Bronchial epithelial cell (primary cell): Measurements from ENCODE around the gene LENEP. TPM values are rescaled to one million over a fixed set of nuclear protein-coding genes. Genes with fewer than 3 reads are reported as not detected.

ENCODE experiments used
- DNase-seq: peaks from one replicate; pipeline ENCODE4 v3.0.0-alpha.2; 2010; ENCODE audit warnings: low read depth
- FAIRE-seq: peaks from 2 replicates; lab custom pipeline; 2011; peaks lifted over from hg19 to GRCh38; lab: Jason Lieb, UNC
- H3K27me3 ChIP-seq: 2 replicates; pipeline ENCODE4 v1.5.1; 2011; ENCODE audit warnings: low read length; ENCODE audit not compliant: control insufficient read depth, insufficient read depth
- H3K36me3 ChIP-seq: 2 replicates; pipeline ENCODE4 v1.5.1; 2011; ENCODE audit warnings: low read length; ENCODE audit not compliant: control insufficient read depth, insufficient read depth
- H3K4me3 ChIP-seq: 2 replicates; pipeline ENCODE4 v1.5.1; 2011; ENCODE audit warnings: mild to moderate bottlenecking, low read depth, low read length, control low read depth
- total RNA-seq: library from RNA; depleted of rRNA; stranded (reverse); fragments of >200 nt; gene quantifications from 2 replicates; pipeline ENCODE4 v1.2.1, GENCODE V29; 2014
- TF ChIP-seq, protein P1 (sequence below): IDR thresholded peaks from 2 replicates; pipeline ENCODE4 v1.5.1; 2011; ENCODE audit warnings: mild to moderate bottlenecking, moderate library complexity, low read length, control low read depth, inconsistent platforms; ENCODE audit not compliant: insufficient read depth, severe bottlenecking

The LENEP gene
- total RNA-seq, 1 donor from 2014 or later = not detected

DNA sequence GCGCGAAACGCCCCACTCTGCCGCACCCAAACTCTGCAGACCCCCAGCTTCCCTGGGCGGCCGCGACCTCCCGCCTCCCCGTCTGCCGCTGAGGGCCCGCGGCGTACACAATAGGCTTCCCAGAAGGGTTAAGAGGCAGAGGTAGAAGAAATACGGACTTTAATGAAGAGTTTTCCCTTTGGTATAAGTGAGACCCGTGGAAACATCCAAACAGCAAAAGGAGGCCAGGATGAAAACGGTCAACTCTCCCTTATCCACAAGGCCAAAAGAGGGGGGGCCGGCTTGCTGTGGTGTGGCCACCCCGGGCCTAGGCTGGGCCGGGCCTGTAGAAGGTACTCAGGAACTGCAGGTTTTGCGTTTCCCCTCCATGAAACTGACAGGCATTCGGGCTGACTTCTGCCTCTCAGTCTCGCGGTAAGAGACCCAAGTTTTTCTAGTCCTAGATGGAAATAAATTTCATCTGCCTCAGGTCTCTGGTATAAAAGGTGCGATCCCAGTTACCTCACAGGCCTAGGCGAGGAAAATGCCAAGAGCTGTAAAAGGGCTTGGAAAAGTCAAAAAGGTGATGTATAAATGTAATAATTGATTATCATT is 31.1 kb upstream of the LENEP start:
- Histone ChIP-seq H3K27me3 (no peaks in the 10 kb centered on the region), H3K4me3 (peak overlapping the region; percentile 60), H3K36me3 (peaks cover 30% of the 10 kb centered on the region)
- no peak for FAIRE-seq
- peak; percentile 41 for DNase-seq
- TF ChIP-seq, protein P1, sequence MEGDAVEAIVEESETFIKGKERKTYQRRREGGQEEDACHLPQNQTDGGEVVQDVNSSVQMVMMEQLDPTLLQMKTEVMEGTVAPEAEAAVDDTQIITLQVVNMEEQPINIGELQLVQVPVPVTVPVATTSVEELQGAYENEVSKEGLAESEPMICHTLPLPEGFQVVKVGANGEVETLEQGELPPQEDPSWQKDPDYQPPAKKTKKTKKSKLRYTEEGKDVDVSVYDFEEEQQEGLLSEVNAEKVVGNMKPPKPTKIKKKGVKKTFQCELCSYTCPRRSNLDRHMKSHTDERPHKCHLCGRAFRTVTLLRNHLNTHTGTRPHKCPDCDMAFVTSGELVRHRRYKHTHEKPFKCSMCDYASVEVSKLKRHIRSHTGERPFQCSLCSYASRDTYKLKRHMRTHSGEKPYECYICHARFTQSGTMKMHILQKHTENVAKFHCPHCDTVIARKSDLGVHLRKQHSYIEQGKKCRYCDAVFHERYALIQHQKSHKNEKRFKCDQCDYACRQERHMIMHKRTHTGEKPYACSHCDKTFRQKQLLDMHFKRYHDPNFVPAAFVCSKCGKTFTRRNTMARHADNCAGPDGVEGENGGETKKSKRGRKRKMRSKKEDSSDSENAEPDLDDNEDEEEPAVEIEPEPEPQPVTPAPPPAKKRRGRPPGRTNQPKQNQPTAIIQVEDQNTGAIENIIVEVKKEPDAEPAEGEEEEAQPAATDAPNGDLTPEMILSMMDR = no peak

DNA sequence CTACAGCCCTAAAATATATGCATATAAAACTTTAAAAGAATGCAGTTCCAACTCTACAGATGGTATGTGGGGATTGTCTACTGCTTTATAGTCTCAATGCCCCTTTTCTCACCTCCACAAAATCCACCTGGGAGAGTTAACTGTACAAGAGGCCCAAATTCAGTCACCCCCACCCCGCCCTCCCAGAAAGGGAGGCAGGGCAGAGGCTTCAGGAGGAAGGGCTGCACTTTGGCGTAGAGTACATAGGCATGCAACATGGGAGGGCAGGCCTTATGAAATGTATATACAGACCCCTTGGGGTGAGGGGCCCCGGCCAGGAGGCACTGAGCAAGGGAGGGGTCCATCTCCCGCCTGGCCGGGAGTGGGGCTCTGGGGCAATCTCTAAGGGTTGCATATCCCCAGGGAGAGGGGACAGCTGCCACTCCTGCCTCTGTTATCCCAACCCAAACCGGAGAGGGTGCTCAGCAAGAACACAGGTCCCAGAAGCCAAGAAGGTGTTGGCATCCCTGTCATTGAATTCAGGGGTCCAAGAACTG is 30.5 kb upstream of the LENEP start:
- no peaks in the 10 kb centered on the region for H3K27me3 ChIP-seq
- DNase-seq (no peak), FAIRE-seq (no peak)
- TF ChIP-seq, protein P1 = no peak
- peaks cover 36% of the 10 kb centered on the region for H3K36me3 ChIP-seq
- H3K4me3 ChIP-seq = no peak overlapping the region

DNA sequence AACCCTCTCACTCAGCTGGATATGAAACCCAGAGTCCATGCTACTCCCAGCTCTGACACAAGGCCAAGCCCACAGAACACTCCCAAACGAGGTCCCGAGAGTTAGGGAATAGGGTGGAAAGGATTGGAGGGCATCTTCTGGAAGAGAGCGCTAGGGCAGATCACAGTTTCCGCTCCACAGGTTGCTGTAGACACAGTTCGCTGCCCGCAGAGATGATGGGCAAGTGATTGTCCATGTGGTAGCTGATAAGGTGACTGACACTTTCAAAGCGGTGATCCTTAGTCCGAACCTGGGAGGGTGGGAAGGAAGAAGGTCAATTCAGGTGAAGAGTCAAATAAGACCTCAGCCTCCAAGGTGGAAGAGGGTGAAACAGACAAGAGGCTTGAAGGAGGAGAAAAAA is 29.7 kb upstream of the LENEP start:
- H3K36me3 ChIP-seq = peaks cover 40% of the 10 kb centered on the region

DNA sequence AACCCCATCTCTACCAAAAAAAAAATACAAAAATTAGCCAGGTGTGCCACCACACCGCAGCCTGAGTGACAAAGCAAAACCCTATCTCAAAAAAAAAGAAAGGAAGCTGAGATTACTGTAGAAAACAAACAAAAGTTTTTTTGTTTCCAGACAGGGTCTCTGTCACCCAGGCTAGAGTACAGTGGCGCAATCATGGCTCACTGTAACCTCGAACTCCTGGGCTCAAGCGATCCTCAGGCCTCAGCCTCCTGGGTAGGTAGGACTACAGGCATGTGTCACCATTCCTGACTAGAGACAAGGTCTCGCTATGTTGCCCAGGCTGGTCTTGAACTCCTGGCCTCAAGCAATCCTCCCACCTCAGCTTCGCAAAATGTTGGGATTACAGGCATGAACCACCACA is 29.0 kb upstream of the LENEP start:
- FAIRE-seq (no peak), DNase-seq (no peak)
- Histone ChIP-seq H3K36me3 (peaks cover 41% of the 10 kb centered on the region), H3K27me3 (no peaks in the 10 kb centered on the region), H3K4me3 (no peak overlapping the region)
- TF ChIP-seq, protein P1 = no peak

More for the DNA sequence above, 29.7 kb upstream of the LENEP start:
- no peak for FAIRE-seq
- TF ChIP-seq, protein P1 = no peak
- no peak overlapping the region for H3K4me3 ChIP-seq
- no peak for DNase-seq
- no peaks in the 10 kb centered on the region for H3K27me3 ChIP-seq

DNA sequence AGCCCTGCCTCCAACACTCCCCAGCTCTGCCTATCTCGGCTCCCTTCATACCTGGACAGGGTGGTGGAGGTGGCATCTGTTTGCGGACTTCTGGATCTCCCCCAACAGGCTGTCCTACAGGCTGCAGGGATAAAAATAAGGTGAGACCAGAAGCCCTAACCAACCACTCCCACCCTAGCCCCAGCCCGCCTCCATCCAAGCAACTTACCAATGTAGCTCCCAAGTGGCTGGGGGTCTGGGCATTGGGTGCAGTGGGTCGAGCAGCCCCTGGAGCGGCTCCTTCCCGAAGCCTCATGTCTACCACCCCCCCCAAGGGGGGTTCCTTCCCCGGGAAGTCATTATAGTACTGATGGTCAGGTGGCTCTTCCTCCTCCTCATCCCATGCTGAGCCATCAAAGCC is 27.3 kb upstream of the LENEP start:
- no peak for FAIRE-seq
- Histone ChIP-seq H3K36me3 (peaks cover 43% of the 10 kb centered on the region), H3K27me3 (no peaks in the 10 kb centered on the region), H3K4me3 (no peak overlapping the region)
- DNase-seq = no peak
- TF ChIP-seq, protein P1 = no peak
